RWPE1 (cell line): ENCODE measurements around the gene BAIAP2.
A peak's percentile ranks its signal among the peaks of the same experiment; 100 is the strongest.

Source experiments
- CTCF ChIA-PET: fragments of 350-600 bp; sonication (Branson Sonifier 250); formaldehyde crosslinking; extraction: SDS; loops from one replicate; lab custom pipeline; 2021; lab: Yijun Ruan, JAX
- POLR2A ChIA-PET: fragments of 400-600 bp; formaldehyde crosslinking; extraction: SDS; loops from one replicate; lab custom pipeline; 2020; ENCODE audit warnings: antibody characterized with exemption; ENCODE audit not compliant: low non-redundant PET; lab: Yijun Ruan, JAX
- DNase-seq: peaks from one replicate; pipeline ENCODE4 v3.0.0; 2012; ENCODE audit warnings: low spot score
- H3K27ac ChIP-seq: fragments of 450-650 bp; 2 replicates; pipeline ENCODE4 v1.5.1; 2017
- CTCF ChIP-seq: fragments of 450-650 bp; conservative IDR thresholded peaks from 2 replicates; pipeline ENCODE4 v1.5.1; 2017; ENCODE audit warnings: low read depth, mild to moderate bottlenecking

The BAIAP2 gene

DNA sequence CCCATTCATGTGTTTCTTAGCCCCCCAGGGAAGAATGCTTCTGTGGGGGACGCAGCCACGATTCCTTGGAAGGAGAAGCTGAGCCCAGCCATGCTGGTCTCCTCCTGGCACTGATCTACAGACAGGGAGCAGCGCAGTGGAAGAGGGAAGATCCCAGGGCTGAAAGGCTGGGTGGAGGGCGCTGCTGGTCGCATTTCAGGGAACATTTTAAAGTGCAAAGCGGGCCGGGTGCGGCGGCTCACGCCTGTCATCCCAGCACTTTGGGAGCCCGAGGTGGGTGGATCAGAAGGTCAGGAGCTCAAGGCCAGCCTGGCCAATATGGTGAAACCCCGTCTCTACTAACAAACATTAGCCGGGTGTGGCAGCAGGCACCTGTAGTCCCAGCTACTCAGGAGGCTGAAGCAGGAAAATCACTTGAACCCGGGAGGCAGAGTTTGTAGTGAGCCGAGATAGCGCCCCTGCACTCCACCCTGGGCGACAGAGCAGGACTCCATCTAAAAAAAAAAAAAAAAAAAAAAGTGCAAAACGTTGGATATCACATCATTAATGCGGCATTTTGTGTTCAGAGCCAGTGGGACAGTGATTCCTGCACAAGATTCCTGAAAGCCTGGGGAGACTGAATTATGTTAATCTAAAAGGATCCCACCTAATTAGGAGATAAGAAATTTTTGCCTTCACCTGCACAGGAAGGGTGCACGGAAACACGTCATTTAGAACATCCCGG lies 43.9 kb upstream of the BAIAP2 start:
- POLR2A ChIA-PET: no interaction called here
- peak overlapping the region; percentile 78 for H3K27ac ChIP-seq
- no peak for TF ChIP-seq CTCF
- DNase-seq: no peak
- CTCF ChIA-PET: interaction anchor here (0.6 kb wide), 1 partner anchor 667 kb away, joined by 3 read pairs; no protein-coding TSS in a partner anchor

- POLR2A ChIA-PET: no interaction called here
Observed at GRCh38 chr17:80991645-80992076, 43.3 kb upstream of the BAIAP2 start, which contains the start of gene CHMP6. Gene CHMP6 (plus strand): TSS chr17:80991841. CDS start chr17:80991919, 78 bp downstream.

GRCh38 chr17:80992077-80992947 lies 42.6 kb upstream of the BAIAP2 start:
- peak overlapping the region; percentile 78 for H3K27ac ChIP-seq
- ChIA-PET CTCF (interaction anchor here (0.7 kb wide), 2 partner anchors 93 to 998 kb away, joined by 3 to 5 read pairs; no protein-coding TSS in a partner anchor), POLR2A (no interaction called here)
- no peak for DNase-seq
- TF ChIP-seq CTCF: no peak

More at GRCh38 chr17:80991645-80992076, 43.3 kb upstream of the BAIAP2 start, which contains the start of gene CHMP6:
- TF ChIP-seq CTCF: peak; percentile 26
- H3K27ac ChIP-seq: peak within 1 kb of the TSS; percentile 78
- peak; percentile 59 for DNase-seq
- CTCF ChIA-PET: interaction anchor here (0.7 kb wide), 2 partner anchors 94 to 997 kb away, joined by 3 to 5 read pairs; no protein-coding TSS in a partner anchor

GRCh38 chr17:80992948-80993624 lies 41.9 kb upstream of the BAIAP2 start:
- ChIA-PET CTCF (no interaction called here), POLR2A (no interaction called here)
- DNase-seq: no peak
- peak overlapping the region; percentile 78 for H3K27ac ChIP-seq
- TF ChIP-seq CTCF: no peak

GRCh38 chr17:80995131-80995530 lies 39.8 kb upstream of the BAIAP2 start:
- no peak for DNase-seq
- POLR2A ChIA-PET: no interaction called here
- CTCF ChIA-PET: no interaction called here
- H3K27ac ChIP-seq: peak overlapping the region; percentile 20
- TF ChIP-seq CTCF: no peak
